Epithelial cell of proximal tubule (primary cell): ENCODE measurements around the gene P2RX5. TPM values are rescaled to one million over a fixed set of nuclear protein-coding genes. Genes with fewer than 3 reads are reported as not detected.

Source experiments
- DNase-seq: peaks from one replicate; pipeline ENCODE4 v3.0.0-alpha.2; 2011; ENCODE audit warnings: low read depth
- H3K4me3 ChIP-seq: 2 replicates; pipeline ENCODE4 v1.5.1; 2011; ENCODE audit warnings: low read depth, mild to moderate bottlenecking, low read length
- CTCF ChIP-seq: conservative IDR thresholded peaks from 2 replicates; pipeline ENCODE4 v1.5.1; 2012; ENCODE audit warnings: low read depth, mild to moderate bottlenecking, low read length
- total RNA-seq: library from RNA; depleted of rRNA; stranded (reverse); fragments of >200 nt; gene quantifications from 2 replicates; pipeline ENCODE4 v1.2.3, GENCODE V29; 2015

P2RX5 gene
- total RNA-seq, 1 donor from 2014 or later, result 4.8 TPM

GRCh38 chr17:3723556-3724377, 27.8 kb upstream of the P2RX5 start, which contains the start of gene HASPIN:
Gene HASPIN (plus strand): TSS chr17:3723903. CDS start chr17:3723936, 33 bp downstream.
- peak; percentile 6 for DNase-seq
- peak; percentile 27 for TF ChIP-seq CTCF
- peak within 1 kb of the TSS; percentile 81 for H3K4me3 ChIP-seq

DNA sequence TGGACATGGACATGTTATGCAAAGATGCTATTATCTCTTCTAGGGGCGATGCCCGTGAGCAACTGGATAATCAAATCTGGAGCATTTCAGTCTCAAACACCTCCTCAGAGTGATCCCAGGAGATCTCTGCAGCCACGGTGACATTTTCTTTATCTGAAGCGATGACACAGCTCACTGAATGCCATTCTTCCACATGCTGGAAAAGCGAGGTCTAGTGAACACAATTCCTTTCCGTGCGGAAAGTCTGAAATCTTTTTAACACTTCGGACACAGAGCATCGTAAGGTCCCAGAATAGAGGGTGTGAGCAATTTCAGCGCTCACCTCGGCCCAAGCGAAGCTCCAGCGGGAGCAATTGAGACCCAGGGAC, 27.2 kb upstream of the P2RX5 start:
- no peak for DNase-seq
- peak overlapping the region; percentile 81 for H3K4me3 ChIP-seq
- TF ChIP-seq CTCF, result no peak

DNA sequence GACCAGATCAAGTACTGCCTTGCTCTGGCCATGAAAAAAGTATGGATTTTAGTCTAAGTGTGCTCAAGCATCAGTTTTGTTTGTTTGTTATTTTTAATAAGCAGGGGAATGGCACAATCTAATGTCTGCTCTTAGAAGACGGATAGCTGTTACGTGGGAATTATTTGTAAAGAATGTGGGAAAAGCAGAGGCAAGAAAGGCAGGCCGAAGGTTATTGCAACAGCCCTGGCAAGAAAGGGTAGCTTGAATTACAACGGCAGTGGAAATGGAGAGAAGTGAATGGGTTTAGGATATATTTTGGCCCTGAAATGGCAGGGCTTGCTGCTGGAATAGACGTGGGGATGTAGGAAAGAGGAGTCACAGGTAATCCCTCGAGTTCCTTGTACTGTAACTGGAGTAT, 26.8 kb upstream of the P2RX5 start:
- no peak for DNase-seq
- peak overlapping the region; percentile 81 for H3K4me3 ChIP-seq
- no peak for TF ChIP-seq CTCF

DNA sequence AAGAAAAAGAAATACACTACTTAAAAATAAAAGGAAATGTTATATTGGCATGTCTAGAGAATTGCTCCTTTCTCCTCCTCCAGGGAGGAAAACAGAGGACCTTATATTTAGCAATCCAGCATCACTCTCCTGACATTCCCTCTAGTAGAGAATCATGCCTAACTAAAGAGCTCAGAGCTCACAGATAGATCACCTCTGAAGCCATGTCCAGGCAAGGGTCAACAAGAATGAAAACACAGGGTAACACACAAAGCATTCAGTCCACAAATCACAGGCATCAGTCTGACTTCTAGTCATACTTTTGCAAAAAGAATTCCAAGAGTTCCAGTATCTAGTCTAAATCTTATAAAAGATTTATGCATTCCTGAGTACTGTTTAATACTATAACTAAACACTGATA, 23.3 kb upstream of the P2RX5 start:
- TF ChIP-seq CTCF, result no peak
- no peak for DNase-seq
- no peak overlapping the region for H3K4me3 ChIP-seq

DNA sequence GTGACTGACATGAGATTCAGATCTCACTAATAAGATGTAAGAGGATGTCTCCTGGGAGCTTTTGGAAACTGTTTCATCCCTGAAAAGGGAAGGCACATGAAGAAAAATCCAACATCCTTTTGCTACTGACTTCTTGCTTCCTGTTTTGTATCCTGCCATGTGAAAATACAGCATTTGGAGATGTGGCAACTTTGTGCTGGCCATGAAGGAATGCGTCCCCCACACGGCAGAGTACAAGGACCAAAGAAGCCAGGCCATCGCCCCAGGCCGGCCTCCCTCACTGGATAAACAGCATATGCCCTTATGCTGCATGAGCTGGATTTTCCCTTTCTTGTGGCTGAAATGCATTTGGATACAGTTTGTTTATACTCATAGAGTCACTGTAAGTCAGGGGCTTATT, 22.2 kb upstream of the P2RX5 start:
- DNase-seq, result no peak
- H3K4me3 ChIP-seq, result no peak overlapping the region
- no peak for TF ChIP-seq CTCF

GRCh38 chr17:3715296-3715695, 19.3 kb upstream of the P2RX5 start:
- no peak for DNase-seq
- no peak overlapping the region for H3K4me3 ChIP-seq
- no peak for TF ChIP-seq CTCF
